Erythroblast (primary cell): Measurements from ENCODE around the gene RPUSD1.

ENCODE experiments used
- GATA1 ChIP-seq: IDR thresholded peaks from 2 replicates; pipeline ENCODE4 v1.6.1; 2011; ENCODE audit warnings: low read depth, mild to moderate bottlenecking, control low read depth, low read length, moderate library complexity
- POLR2A ChIP-seq: IDR thresholded peaks from 2 replicates; pipeline ENCODE4 v1.6.1; 2011; ENCODE audit warnings: mild to moderate bottlenecking, low read length

DNA sequence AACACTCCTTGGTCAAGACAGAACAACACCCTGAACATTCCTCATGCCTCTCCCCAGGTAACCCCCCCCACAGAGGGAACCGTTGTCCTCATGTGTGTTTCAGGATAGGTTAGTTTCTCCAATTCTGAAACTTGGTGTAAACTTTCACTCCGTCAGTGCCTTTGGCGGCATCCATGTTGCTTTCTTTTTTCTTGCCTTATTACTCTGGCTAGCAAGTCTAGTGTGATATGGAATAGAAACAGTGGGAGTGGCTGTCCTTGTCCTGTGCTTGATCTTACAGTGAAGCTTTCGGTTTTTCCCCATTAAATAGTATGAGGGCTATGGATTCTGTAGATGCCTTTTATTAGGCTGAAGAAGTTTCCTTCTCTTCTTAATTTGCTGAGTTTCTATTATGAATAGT is 48.0 kb upstream of the RPUSD1 start:
- TF ChIP-seq POLR2A (no peak), GATA1 (no peak)
